Fibroblast of the aortic adventitia (primary cell): ENCODE measurements around the gene NSL1. TPM values are rescaled to one million over a fixed set of nuclear protein-coding genes. Genes with fewer than 3 reads are reported as not detected.
"Not testable (repeated sequence)": the region's sequence is repeated elsewhere in the genome, so short reads cannot be mapped to it uniquely, and the experiment has no call there.

ENCODE experiments used
- DNase-seq: peaks from one replicate; pipeline ENCODE4 v3.0.0-alpha.2; 2010; ENCODE audit warnings: low read depth
- H3K4me3 ChIP-seq: 2 replicates; pipeline ENCODE4 v1.5.1; 2011; ENCODE audit warnings: low read depth, mild to moderate bottlenecking, control low read depth, low read length, moderate library complexity
- total RNA-seq: library from RNA; depleted of rRNA; stranded (reverse); fragments of >200 nt; gene quantifications from 2 replicates; pipeline ENCODE4 v1.2.3, GENCODE V29; 2012; ENCODE audit warnings: low replicate concordance
- TF ChIP-seq, protein P1 (sequence below): IDR thresholded peaks from 2 replicates; pipeline ENCODE4 v1.5.1; 2011; ENCODE audit warnings: mild to moderate bottlenecking, low read length, control low read depth, inconsistent platforms; ENCODE audit not compliant: insufficient read depth

Gene NSL1
- total RNA-seq, 1 donor: 41.1 TPM

DNA sequence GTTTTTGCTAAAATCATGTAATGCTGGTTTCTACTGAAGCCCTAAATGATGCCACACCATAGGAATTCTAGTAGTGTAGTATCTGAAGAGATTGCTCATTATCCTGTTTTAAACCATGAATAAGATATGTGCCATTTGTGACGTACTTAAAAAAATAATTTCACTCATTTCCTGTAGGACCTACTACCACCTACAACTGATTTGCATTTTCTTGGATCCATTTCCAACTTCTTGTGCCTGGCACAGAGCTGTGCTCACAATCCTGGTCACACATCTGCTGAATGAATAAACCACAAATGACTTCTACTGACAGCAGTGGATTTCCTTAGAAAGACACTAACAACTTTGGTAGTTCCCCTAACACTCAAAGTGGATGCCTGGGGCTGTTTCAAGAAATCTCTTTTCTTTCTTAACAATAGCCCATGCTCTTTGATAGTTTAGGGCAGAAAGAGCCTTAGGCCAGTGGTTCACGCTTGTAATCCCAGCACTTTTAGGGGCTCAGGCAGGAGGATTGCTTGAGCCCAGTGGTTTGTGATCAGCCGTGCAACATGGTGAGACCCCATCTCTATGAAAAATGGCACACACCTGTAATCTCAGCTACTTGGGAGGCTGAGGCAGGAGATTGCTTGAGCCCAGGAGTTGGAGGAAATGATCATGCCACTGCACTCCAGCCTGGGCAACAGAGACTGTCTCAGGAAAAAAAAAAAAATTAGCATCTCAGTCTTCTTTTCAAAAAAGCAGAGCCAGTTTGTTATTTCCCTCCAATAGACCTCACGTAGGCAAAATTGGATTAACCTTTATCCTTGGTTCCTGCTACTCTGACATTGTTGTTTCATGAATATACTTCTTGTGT is 78.9 kb downstream of the NSL1 start:
- DNase-seq: peak; percentile 70
- TF ChIP-seq, protein P1, sequence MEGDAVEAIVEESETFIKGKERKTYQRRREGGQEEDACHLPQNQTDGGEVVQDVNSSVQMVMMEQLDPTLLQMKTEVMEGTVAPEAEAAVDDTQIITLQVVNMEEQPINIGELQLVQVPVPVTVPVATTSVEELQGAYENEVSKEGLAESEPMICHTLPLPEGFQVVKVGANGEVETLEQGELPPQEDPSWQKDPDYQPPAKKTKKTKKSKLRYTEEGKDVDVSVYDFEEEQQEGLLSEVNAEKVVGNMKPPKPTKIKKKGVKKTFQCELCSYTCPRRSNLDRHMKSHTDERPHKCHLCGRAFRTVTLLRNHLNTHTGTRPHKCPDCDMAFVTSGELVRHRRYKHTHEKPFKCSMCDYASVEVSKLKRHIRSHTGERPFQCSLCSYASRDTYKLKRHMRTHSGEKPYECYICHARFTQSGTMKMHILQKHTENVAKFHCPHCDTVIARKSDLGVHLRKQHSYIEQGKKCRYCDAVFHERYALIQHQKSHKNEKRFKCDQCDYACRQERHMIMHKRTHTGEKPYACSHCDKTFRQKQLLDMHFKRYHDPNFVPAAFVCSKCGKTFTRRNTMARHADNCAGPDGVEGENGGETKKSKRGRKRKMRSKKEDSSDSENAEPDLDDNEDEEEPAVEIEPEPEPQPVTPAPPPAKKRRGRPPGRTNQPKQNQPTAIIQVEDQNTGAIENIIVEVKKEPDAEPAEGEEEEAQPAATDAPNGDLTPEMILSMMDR: no peak

DNA sequence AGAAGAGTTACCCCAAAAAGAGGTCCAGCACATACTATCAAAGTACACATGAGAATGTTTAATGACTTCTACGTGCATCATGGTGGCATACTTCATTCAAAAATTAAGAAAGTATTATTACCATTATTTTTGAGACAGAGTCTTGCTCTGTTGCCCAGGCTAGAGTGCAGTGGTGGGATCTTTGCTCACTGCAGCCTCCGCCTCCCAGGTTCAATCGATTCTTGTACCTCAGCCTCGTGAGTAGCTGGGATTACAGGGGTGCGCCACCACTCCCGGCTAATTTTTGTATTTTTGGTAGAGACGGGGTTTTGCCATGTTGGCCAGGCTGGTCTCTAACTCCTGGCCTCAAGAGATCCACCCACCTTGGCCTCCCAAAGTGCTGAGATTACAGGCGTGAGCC is 79.6 kb downstream of the NSL1 start:
- DNase-seq: not testable (repeated sequence)

More for the DNA sequence above, 78.9 kb downstream of the NSL1 start:
- H3K4me3 ChIP-seq: no peak overlapping the region

DNA sequence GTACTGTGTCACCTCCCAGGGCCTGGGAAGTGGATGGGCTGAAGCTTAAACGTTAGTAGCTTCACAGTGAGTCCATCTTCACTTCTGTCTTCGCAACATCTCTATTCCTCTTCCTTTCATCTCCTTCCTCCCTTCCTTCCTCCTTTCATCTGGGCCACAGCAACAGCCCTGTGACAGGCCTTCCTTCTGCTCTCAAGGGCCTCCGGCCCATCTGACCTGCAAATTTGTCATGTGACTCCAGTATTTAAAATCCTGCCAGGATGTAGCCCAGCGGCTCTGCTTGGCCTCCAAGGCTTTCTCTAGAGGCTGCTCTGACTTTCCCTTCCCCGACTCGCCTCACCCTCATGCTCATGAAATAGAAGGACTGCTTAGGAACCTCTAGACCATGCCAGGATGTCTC is 81.0 kb downstream of the NSL1 start:
- no peak for DNase-seq
- TF ChIP-seq, protein P1: no peak
- no peak overlapping the region for H3K4me3 ChIP-seq

More for the DNA sequence above, 79.6 kb downstream of the NSL1 start:
- H3K4me3 ChIP-seq: not testable (repeated sequence)

DNA sequence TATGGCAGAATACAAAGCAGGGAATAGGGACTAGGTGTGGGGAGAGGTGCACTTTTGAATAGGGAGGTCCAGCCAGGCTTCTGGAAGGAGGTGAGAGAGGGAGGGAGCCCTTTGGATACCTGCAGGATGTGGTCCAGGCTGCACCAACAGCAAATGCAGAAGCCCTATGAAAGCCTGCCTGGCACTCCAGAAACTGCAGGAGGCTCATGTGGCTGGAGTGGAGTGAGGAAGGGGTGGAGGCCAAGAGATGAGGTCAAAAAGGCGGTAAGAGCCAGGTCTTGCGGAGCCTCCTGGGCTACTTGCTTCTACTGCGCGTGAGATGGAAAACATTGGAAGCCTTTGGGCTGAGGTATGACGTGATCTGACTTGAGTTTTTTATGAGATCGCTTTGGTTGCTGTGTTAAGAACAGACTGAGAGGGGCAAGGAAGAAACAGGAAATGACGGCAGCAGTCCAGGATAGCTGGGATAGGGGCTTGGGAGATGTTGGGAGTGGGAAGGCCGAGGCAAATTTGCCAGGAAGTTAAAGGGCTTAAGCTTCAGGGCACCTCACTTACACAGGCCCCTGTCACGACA is 87.5 kb downstream of the NSL1 start:
- TF ChIP-seq, protein P1: no peak
- no peak overlapping the region for H3K4me3 ChIP-seq
- DNase-seq: no peak

DNA sequence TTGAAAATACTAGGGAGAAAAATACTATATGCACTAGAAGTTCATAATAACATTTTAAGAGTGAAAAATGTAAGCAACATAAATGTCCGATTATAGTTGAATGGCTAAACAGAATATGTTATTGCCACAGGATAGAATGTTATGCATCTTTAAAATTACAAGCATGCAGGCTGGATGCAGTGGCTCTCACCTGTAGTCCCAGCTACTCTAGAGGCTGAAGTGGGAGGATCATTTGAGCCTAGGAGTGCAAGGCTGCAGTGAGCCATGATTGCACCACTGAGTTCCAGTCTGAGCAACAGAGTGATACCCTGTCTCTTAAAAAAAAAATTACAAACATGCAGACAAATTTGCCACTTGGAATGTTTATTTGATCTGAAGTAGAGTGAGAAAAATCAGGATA is 88.9 kb downstream of the NSL1 start:
- no peak for DNase-seq
- TF ChIP-seq, protein P1: no peak
- no peak overlapping the region for H3K4me3 ChIP-seq

DNA sequence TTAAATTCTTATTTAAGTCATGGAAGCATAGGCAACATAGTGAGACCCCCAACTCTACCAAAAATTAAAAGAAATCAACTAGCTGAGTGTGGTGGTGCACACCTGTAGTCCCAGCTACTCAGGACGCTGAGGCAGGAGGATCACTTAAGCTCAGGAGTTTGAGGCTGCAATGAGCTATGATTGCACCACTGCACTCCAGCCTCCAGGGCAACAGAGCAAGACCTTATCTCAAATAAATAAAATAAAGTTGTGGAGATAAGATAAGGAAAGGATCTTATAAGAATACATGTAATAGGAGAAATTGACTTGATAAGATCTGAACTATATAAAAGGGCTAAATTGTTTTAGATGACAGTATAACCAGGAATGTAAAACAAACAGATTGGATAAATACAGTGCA is 89.7 kb downstream of the NSL1 start:
- DNase-seq: no peak
- TF ChIP-seq, protein P1: peak; percentile 20
- H3K4me3 ChIP-seq: no peak overlapping the region
